ENCODE data around the gene TMEM209.

DNA sequence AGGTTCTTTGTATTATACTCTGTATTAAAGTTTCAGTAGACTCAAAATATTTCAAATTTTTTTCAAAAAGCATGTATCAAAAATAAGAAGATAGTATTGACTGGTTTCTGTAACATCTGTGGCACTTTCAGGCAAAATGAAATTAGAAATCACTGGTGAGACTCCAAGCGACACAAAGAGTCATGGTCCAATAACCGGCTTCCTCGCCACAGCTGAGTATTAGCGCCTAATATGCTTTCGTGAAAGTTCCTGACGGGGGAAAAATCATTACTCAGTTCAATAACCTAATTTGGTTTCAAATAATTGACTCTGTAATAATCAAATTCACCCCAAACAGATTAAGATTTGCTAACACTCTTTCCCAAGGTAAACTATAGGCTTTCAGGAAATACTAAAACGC, 13.4 kb downstream of the TMEM209 start:
- TF ChIP-seq RNF2 (IDR thresholded peaks at IDR 0.05; ENCODE audit: borderline replicate concordance, low read depth) (no peak), BHLHE40 (IDR thresholded peaks at IDR 0.05; ENCODE audit: low read depth, low read length) (no peak), RAD21 (conservative IDR thresholded peaks at IDR 0.05 in 1 of 2, IDR thresholded peaks at IDR 0.05 in 1 of 2) (no peak), HDAC2 (IDR thresholded peaks at IDR 0.05) (no peak), EHMT2 (IDR thresholded peaks at IDR 0.05; ENCODE audit: low read depth) (no peak), POLR2A (IDR thresholded peaks at IDR 0.05; ENCODE audit: low read length) (no peak)
- TF ChIP-seq, protein P1, sequence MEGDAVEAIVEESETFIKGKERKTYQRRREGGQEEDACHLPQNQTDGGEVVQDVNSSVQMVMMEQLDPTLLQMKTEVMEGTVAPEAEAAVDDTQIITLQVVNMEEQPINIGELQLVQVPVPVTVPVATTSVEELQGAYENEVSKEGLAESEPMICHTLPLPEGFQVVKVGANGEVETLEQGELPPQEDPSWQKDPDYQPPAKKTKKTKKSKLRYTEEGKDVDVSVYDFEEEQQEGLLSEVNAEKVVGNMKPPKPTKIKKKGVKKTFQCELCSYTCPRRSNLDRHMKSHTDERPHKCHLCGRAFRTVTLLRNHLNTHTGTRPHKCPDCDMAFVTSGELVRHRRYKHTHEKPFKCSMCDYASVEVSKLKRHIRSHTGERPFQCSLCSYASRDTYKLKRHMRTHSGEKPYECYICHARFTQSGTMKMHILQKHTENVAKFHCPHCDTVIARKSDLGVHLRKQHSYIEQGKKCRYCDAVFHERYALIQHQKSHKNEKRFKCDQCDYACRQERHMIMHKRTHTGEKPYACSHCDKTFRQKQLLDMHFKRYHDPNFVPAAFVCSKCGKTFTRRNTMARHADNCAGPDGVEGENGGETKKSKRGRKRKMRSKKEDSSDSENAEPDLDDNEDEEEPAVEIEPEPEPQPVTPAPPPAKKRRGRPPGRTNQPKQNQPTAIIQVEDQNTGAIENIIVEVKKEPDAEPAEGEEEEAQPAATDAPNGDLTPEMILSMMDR (IDR thresholded peaks at IDR 0.05) = no peak
- TF ChIP-seq, protein P2, sequence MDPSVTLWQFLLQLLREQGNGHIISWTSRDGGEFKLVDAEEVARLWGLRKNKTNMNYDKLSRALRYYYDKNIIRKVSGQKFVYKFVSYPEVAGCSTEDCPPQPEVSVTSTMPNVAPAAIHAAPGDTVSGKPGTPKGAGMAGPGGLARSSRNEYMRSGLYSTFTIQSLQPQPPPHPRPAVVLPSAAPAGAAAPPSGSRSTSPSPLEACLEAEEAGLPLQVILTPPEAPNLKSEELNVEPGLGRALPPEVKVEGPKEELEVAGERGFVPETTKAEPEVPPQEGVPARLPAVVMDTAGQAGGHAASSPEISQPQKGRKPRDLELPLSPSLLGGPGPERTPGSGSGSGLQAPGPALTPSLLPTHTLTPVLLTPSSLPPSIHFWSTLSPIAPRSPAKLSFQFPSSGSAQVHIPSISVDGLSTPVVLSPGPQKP (IDR thresholded peaks at IDR 0.05; ENCODE audit: low read depth, low read length) = no peak
- TF ChIP-seq, protein P3, sequence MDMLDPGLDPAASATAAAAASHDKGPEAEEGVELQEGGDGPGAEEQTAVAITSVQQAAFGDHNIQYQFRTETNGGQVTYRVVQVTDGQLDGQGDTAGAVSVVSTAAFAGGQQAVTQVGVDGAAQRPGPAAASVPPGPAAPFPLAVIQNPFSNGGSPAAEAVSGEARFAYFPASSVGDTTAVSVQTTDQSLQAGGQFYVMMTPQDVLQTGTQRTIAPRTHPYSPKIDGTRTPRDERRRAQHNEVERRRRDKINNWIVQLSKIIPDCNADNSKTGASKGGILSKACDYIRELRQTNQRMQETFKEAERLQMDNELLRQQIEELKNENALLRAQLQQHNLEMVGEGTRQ (IDR thresholded peaks at IDR 0.05) = no peak
- TF ChIP-seq, protein P4, sequence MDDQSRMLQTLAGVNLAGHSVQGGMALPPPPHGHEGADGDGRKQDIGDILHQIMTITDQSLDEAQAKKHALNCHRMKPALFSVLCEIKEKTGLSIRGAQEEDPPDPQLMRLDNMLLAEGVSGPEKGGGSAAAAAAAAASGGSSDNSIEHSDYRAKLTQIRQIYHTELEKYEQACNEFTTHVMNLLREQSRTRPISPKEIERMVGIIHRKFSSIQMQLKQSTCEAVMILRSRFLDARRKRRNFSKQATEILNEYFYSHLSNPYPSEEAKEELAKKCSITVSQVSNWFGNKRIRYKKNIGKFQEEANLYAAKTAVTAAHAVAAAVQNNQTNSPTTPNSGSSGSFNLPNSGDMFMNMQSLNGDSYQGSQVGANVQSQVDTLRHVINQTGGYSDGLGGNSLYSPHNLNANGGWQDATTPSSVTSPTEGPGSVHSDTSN (IDR thresholded peaks at IDR 0.05) = no peak
- TF ChIP-seq, protein P5, sequence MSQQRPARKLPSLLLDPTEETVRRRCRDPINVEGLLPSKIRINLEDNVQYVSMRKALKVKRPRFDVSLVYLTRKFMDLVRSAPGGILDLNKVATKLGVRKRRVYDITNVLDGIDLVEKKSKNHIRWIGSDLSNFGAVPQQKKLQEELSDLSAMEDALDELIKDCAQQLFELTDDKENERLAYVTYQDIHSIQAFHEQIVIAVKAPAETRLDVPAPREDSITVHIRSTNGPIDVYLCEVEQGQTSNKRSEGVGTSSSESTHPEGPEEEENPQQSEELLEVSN (IDR thresholded peaks at IDR 0.05; ENCODE audit: borderline replicate concordance, low read depth) = no peak

Measured in A549 (cell line).